Measurements from ENCODE around the gene PPARD. TPM values are rescaled to one million over a fixed set of nuclear protein-coding genes. Genes with fewer than 3 reads are reported as not detected.

PPARD gene
- polyA plus RNA-seq, 1 donor from 2014 or later = 1.3 TPM

- no peak overlapping the region for H3K9ac ChIP-seq (ENCODE audit: low read length)
These were observed 30.1 kb upstream of the PPARD start for GRCh38 chr6:35312076-35312800.

DNA sequence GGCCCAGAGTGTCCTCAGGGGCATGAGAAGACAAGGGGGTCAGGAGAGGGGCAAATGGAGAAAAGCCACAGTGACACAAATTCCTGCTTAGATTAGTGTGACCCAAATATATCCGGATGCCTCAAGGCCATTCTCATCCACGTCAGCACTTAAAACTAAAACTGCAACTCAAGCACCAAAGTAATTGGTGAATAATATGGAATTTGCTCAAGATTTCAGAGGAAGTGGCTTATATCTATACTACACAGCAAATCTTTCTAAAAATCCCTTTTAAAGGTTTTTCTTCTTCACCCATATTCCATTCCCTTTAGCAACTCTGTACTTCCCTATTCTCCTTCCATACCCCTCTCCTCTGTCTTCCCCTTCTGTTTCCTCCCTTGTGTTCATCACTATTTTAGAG lies 29.6 kb upstream of the PPARD start:
- no peak overlapping the region for H3K9ac ChIP-seq (ENCODE audit: low read length)
- H3K4me2 ChIP-seq (ENCODE audit: low read length) = no peak overlapping the region
- no peak overlapping the region for H2AFZ ChIP-seq (ENCODE audit: low read depth, low read length)
- H3F3A ChIP-seq (ENCODE audit: insufficient read depth, low read length, poor library complexity, severe bottlenecking) = no peaks in the 10 kb centered on the region
- H3K9me3 ChIP-seq (ENCODE audit: low read length) = no peaks in the 10 kb centered on the region
- H3K79me2 ChIP-seq (replicated peaks; ENCODE audit: insufficient read depth, low read length) = no peaks in the 10 kb centered on the region
- H3K4me3 ChIP-seq (ENCODE audit: low read length) = no peak overlapping the region
- H4K20me1 ChIP-seq (ENCODE audit: insufficient read depth) = no peaks in the 10 kb centered on the region
- no peaks in the 10 kb centered on the region for H3K27me3 ChIP-seq (ENCODE audit: insufficient read depth, low read depth, low read length)
- TF ChIP-seq, protein P1, sequence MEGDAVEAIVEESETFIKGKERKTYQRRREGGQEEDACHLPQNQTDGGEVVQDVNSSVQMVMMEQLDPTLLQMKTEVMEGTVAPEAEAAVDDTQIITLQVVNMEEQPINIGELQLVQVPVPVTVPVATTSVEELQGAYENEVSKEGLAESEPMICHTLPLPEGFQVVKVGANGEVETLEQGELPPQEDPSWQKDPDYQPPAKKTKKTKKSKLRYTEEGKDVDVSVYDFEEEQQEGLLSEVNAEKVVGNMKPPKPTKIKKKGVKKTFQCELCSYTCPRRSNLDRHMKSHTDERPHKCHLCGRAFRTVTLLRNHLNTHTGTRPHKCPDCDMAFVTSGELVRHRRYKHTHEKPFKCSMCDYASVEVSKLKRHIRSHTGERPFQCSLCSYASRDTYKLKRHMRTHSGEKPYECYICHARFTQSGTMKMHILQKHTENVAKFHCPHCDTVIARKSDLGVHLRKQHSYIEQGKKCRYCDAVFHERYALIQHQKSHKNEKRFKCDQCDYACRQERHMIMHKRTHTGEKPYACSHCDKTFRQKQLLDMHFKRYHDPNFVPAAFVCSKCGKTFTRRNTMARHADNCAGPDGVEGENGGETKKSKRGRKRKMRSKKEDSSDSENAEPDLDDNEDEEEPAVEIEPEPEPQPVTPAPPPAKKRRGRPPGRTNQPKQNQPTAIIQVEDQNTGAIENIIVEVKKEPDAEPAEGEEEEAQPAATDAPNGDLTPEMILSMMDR (IDR thresholded peaks at IDR 0.05; ENCODE audit: poor library complexity, severe bottlenecking) = no peak
- TF ChIP-seq TAF1 (IDR thresholded peaks at IDR 0.05; ENCODE audit: low read depth) (no peak), RAD21 (conservative IDR thresholded peaks at IDR 0.05) (no peak), EZH2 (IDR thresholded peaks at IDR 0.05; ENCODE audit: borderline replicate concordance, insufficient read depth, low read length, poor library complexity, severe bottlenecking) (no peak), POLR2AphosphoS5 (IDR thresholded peaks at IDR 0.05) (no peak)
- no peak overlapping the region for H3K27ac ChIP-seq (ENCODE audit: low read length)
- no peaks in the 10 kb centered on the region for H3K36me3 ChIP-seq (ENCODE audit: insufficient read depth, low read length)
- H3K9me2 ChIP-seq (ENCODE audit: insufficient read depth, low read length) = no peaks in the 10 kb centered on the region

More at GRCh38 chr6:35312076-35312800, 30.1 kb upstream of the PPARD start:
- Histone ChIP-seq H3F3A (ENCODE audit: insufficient read depth, low read length, poor library complexity, severe bottlenecking) (no peaks in the 10 kb centered on the region), H3K36me3 (ENCODE audit: insufficient read depth, low read length) (no peaks in the 10 kb centered on the region), H2AFZ (ENCODE audit: low read depth, low read length) (no peak overlapping the region), H3K9me3 (ENCODE audit: low read length) (no peaks in the 10 kb centered on the region), H3K9me2 (ENCODE audit: insufficient read depth, low read length) (no peaks in the 10 kb centered on the region), H4K20me1 (ENCODE audit: insufficient read depth) (no peaks in the 10 kb centered on the region), H3K79me2 (replicated peaks; ENCODE audit: insufficient read depth, low read length) (no peaks in the 10 kb centered on the region), H3K4me3 (ENCODE audit: low read length) (no peak overlapping the region), H3K27ac (ENCODE audit: low read length) (no peak overlapping the region), H3K27me3 (ENCODE audit: insufficient read depth, low read depth, low read length) (no peaks in the 10 kb centered on the region), H3K4me2 (ENCODE audit: low read length) (no peak overlapping the region)
- TF ChIP-seq SMC3 (conservative IDR thresholded peaks at IDR 0.05; ENCODE audit: poor library complexity) (no peak), MXI1 (conservative IDR thresholded peaks at IDR 0.05; ENCODE audit: poor library complexity, severe bottlenecking) (no peak), EP300 (conservative IDR thresholded peaks at IDR 0.05; ENCODE audit: poor library complexity, severe bottlenecking) (no peak), RAD21 (conservative IDR thresholded peaks at IDR 0.05) (no peak), TAF1 (IDR thresholded peaks at IDR 0.05; ENCODE audit: low read depth) (no peak), EZH2 (IDR thresholded peaks at IDR 0.05; ENCODE audit: borderline replicate concordance, insufficient read depth, low read length, poor library complexity, severe bottlenecking) (no peak), POLR2AphosphoS5 (IDR thresholded peaks at IDR 0.05) (no peak)
- TF ChIP-seq, protein P1 (IDR thresholded peaks at IDR 0.05; ENCODE audit: poor library complexity, severe bottlenecking) = no peak
- TF ChIP-seq, protein P2, sequence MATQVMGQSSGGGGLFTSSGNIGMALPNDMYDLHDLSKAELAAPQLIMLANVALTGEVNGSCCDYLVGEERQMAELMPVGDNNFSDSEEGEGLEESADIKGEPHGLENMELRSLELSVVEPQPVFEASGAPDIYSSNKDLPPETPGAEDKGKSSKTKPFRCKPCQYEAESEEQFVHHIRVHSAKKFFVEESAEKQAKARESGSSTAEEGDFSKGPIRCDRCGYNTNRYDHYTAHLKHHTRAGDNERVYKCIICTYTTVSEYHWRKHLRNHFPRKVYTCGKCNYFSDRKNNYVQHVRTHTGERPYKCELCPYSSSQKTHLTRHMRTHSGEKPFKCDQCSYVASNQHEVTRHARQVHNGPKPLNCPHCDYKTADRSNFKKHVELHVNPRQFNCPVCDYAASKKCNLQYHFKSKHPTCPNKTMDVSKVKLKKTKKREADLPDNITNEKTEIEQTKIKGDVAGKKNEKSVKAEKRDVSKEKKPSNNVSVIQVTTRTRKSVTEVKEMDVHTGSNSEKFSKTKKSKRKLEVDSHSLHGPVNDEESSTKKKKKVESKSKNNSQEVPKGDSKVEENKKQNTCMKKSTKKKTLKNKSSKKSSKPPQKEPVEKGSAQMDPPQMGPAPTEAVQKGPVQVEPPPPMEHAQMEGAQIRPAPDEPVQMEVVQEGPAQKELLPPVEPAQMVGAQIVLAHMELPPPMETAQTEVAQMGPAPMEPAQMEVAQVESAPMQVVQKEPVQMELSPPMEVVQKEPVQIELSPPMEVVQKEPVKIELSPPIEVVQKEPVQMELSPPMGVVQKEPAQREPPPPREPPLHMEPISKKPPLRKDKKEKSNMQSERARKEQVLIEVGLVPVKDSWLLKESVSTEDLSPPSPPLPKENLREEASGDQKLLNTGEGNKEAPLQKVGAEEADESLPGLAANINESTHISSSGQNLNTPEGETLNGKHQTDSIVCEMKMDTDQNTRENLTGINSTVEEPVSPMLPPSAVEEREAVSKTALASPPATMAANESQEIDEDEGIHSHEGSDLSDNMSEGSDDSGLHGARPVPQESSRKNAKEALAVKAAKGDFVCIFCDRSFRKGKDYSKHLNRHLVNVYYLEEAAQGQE (IDR thresholded peaks at IDR 0.05; ENCODE audit: borderline replicate concordance) = no peak

Data from neural cell (in vitro differentiated cells).